SK-N-DZ (cell line): ENCODE data around the gene MRPL38. TPM values are rescaled to one million over a fixed set of nuclear protein-coding genes. Genes with fewer than 3 reads are reported as not detected.
A peak's percentile ranks its signal among the peaks of the same experiment; 100 is the strongest.

ENCODE experiments used
- DNase-seq: peaks from one replicate; pipeline ENCODE4 v3.0.0-alpha.2; 2015; ENCODE audit warnings: low spot score
- polyA plus RNA-seq, 2 experiments: library from polyadenylated mRNA; depleted of rRNA; stranded (reverse); fragments of >200 nt; gene quantifications; 2 replicates each; pipeline ENCODE4 v1.2.3, GENCODE V29; 2014

Gene MRPL38
- 107 and 108 TPM in 2 replicates for polyA plus RNA-seq (2014; cell fraction: cytosol; rRNA removed)
- 204 and 219 TPM in 2 replicates for polyA plus RNA-seq (2014; cell fraction: nucleus; rRNA removed)

GRCh38 chr17:75904749-75905521, at the start of gene MRPL38:
TSS of gene MRPL38 (minus strand) at chr17:75904884. CDS start at chr17:75904875, 9 bp downstream.
- peak; percentile 98 for DNase-seq

DNA sequence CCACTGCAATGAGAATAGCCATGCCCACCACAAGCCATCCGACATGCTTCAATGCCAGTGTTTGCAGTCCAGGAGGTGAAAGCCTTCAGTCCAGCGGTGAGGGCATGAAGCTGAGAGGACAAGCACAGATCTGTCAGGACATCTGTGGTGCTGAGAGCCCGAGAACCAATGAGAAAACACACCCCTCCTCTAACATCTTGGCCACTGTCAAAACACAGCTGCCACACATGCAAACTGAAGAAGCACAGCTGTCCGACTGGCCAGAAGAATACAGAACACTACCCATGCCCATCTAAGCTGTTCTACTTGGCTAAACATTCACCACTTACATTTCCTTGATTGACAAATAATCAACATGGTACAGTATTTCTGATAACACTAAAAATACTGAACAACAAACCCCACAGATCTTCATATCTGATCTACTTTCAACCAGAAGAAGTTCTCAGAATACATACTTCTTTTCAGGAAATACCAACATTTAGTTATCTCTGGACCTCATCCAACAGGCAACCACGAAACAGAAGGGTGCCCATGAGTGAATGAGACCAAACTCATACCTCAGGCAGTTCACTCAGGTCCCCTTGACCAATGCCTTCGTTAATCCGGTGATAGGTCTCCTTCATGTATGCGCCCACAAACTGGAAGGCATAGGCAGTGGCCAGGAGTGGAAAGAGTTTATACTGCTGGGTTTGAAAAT, 46.3 kb upstream of the MRPL38 start:
- DNase-seq, result no peak

DNA sequence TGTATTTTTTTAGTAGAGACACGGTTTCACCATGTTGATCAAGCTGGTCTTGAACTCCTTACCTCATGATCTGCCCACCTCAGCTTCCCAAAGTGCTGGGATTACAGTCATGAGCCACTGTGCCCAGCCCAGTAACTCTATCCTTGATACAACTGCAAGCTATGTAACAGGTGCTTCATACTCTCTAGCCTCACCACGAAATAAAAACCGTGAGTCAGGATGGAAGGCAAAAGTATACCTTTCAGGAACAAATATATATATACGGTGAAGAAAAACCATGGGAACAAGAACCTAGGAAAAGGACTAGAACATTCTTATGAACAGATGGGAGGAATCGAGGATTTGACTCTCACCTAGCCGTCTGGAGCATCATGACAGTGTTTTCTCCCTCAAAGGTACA, 45.7 kb upstream of the MRPL38 start:
- no peak for DNase-seq

- DNase-seq, result peak; percentile 56
Measured at GRCh38 chr17:75945211-75945610, 40.5 kb upstream of the MRPL38 start.

DNA sequence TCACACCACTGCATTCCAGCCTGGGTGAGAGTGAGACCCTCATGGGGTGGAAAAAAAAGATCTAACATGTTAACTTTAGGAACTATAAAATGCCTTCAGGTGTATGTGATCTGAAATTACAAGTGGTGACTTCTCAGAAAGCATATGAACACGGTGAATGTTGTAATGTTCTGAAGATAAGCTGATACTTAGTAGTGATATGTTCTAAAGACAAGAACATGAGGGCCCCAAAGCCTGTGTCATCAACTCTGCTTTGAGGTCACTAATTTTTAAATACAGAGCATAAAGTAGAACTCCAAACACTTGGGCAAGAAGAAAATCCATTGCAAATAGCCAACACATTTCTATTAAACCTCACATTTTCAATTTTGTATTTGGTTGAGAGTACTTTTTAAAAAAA, 38.8 kb upstream of the MRPL38 start:
- DNase-seq, result no peak

GRCh38 chr17:75942473-75942872, 37.8 kb upstream of the MRPL38 start:
- DNase-seq, result no peak

- DNase-seq, result no peak
Measured at GRCh38 chr17:75941442-75941819, 36.7 kb upstream of the MRPL38 start.

DNA sequence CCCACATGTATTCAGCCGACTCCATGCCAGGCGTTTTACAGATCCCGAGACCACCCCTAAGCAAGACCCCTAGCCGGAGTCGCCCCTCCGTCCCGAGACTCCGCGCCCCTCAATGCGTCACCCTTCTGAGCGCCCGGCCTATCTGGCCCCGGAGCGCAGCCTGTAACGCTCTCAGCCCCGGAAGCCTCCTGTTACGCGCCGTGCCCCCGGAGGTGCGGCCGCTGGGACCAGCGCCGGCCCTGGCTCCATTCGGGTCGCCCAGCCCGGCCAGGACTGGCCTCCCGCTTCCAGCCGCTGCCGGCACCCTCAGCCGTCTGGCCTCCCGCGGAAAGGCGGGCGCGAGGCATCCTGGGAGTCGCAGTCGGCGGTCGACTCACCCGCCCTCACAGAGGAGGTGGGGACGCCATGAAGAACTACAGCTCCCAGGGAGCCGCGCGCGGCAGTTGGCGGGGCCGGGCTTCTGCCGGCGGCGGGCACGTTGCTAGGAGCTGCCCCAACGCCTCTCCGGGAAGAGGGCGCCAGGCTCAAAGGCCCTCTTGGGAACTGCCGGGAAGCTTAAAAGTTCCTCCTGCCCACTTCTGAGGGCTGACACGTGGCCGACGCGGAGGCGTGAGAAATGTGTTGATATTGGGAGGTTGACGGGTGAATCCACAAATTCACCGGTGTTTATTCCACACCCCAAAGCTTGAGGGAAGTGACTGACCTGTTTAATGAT, 36.2 kb upstream of the MRPL38 start, which contains the start of gene FBF1:
FBF1 (minus strand) TSS at position 316 of the 715 bp plus-strand sequence. CDS start 2,893 bp downstream, outside the sequence.
- peak; percentile 95 for DNase-seq

DNA sequence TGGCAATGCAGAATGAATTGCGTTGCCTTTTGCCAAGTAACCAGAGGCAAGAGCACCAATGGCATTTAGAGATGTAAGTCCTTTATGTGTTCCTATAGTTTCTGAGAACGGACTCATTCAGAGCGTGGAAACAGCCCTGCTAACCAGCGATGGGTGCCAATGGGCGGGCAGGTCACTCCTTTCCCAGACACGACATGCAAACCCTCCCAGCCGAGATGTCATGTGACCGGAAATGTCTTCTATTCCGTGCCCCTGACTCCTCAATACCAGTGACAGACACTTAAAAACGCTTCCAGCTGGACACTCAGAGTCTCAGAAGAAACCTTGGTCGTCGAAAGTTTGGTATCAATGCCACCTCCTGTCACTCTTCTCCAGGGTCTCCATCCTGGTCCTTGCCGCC, 33.0 kb upstream of the MRPL38 start:
- DNase-seq, result no peak

DNA sequence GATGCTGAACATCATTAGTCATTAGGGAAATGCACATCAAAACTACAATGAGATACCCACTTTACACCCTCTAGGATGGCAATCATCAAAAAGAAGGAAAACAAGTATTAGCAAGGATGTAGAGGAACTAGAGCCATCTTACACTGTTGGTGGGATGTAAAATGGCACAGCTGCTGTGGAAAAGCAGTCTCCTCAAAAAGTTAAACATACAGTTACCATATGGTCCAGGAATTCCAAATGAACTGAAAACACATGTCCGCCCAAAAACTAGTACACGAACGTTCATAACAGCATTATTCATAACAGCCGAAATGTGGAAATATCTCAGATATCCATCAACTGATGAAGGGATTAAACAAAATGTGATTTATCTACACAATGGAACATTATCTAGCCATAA, 29.1 kb upstream of the MRPL38 start:
- no peak for DNase-seq

GRCh38 chr17:75932852-75933251, 28.2 kb upstream of the MRPL38 start:
- no peak for DNase-seq

DNA sequence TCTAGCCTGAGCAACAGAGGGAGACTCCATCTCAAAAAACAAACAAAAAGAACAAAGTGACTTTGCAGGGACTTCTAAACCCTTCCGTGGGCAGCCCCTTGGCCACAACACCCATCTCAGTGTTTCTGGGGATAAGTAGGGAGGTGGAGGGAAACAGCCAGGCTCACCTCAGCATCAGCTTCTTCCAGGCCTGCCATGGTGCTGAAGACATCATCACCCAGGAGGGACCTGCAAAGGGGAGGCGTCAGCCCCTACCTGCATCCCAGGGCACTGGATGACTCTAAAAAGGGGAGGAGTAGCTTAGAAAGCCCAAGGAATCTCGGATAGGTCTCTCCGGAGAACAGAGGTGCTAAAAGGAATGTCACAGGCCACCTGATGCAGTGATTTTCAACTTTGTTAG, 26.4 kb upstream of the MRPL38 start:
- DNase-seq, result no peak

DNA sequence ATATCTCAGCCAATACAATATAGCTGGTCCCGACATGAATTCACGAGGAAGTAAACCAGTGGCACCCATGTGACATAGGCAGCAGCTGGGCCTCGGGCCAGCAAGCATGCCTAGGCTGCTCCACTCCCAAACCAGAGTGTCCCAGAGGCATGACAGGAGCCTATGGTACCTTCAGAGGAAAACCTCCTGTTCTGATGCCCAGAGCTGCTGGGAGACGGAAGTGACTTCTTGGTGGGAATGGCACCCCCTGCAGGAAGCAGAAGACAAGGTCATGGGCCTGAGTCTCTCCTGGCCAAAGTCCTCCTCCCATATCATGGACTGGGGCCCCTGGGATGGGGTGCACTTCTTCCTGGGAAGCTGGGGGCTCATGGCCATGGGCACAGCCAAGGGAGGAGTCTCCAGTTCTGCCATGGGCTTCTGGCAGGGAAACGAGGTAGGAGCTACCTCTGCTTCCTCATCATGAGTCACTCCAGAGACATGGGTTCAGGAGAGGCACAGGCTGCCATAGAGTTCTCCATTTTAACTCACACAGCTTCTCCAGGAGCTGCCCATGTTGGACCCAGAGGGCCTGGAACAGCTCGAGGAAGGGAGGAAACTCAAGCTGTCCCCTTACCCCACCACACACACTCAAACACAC, 22.7 kb upstream of the MRPL38 start:
- DNase-seq, result no peak

DNA sequence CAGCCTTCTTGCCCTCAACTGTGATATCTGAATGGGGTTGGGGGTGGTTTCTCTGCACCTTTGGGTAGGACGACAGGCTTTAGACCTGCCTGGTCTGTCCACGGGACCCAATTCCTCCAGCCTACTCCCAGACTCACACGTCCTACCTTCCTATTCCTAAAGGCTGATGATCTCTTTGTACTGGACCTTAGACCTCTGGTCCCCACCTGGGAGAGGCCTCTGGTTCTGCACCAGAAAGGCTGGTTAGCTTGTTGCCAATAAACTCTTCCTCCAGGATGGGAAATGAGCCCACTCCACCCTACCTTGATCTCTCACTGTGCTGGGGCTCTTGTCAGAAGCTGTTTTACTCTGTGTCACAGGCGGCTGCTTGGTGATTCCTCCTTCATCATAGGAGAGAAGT, 21.8 kb upstream of the MRPL38 start:
- no peak for DNase-seq

DNA sequence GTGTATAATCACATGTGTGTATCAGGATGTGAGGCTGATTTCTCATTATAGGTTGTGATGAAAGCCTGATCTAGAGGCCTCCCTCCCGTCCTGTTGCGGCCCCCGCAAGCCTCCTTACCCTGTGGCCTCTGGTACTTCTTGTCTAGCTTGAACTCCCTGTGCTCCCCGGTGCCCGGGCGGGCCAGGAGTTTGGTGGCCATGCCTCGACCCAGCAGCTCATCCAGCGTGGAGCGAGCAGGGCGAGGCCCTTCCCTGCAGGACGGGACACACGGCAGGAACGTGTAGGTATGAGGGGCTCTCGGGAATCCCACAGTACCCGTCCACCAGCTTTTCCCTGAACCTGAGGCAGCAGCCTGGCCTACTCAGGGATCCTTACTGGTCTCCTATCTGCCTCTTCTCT, 21.2 kb upstream of the MRPL38 start:
- no peak for DNase-seq

DNA sequence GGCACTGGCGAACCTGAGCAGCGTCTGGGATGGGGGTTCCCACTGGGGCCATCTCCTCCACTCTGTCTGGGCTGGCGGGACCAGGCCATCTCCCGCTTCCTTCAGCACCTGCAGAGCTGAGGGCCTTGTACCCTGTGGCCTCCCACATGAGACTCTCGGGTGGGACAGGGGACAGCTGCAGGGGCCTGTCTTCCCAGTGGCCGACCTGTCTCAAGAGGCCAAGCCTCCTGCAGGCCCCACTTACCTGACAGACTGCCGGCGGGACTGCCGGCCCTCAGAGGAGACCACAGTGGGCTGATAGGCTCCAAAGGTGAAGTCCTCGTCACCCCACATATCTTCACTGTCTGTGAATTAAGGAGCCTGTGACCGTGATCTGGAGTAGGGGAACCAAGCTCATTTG, 20.4 kb upstream of the MRPL38 start:
- no peak for DNase-seq

- DNase-seq, result no peak
Measured at GRCh38 chr17:75922963-75923874, 18.5 kb upstream of the MRPL38 start.

- no peak for DNase-seq
Measured at GRCh38 chr17:75922173-75922961, 17.7 kb upstream of the MRPL38 start.

DNA sequence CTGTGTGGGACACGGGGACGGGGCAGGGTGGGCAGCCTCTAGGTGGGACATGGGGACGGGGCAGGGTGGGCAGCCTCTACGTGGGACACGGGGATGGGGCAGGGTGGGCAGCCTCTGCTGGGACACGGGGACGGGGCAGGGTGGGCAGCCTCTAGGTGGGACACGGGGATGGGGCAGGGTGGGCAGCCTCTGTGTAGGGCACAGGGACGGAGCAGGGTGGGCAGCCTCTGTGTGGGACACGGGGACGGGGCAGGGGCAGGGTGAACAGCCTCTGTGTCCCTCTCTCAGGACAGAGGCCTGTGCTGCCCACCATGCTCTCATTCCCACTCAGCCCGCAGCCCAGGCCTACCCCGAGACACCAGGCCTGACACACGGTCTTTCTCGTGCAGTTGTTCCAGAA, 16.9 kb upstream of the MRPL38 start:
- no peak for DNase-seq

GRCh38 chr17:75920045-75920560, 15.4 kb upstream of the MRPL38 start:
- no peak for DNase-seq
